OCI-LY1 (cell line): ENCODE results near the gene CDC23.

ENCODE experiments used
- H2AFZ ChIP-seq: fragments of 200-600 bp; sonication (generic), shearing (Covaris generic); 2 replicates; pipeline ENCODE4 v1.6.0; 2014; ENCODE audit warnings: antibody characterized with exemption, mild to moderate bottlenecking, low read length
- H3F3A ChIP-seq: fragments of 200-600 bp; sonication (generic), shearing (Covaris generic); 2 replicates; pipeline ENCODE4 v1.6.0; 2014; ENCODE audit warnings: mild to moderate bottlenecking, antibody characterized with exemption, low read length, moderate library complexity; ENCODE audit not compliant: insufficient read depth
- H3K27ac ChIP-seq: fragments of 200-600 bp; sonication (generic); 2 replicates; pipeline ENCODE4 v1.5.1; 2014; ENCODE audit warnings: low read length, mixed run types, mild to moderate bottlenecking, low read depth; ENCODE audit not compliant: poor library complexity, severe bottlenecking
- H3K27me3 ChIP-seq: fragments of 200-600 bp; sonication (generic); 2 replicates; pipeline ENCODE4 v1.6.0; 2014; ENCODE audit warnings: antibody characterized with exemption, mild to moderate bottlenecking, low read length, moderate library complexity; ENCODE audit not compliant: insufficient read depth
- H3K36me3 ChIP-seq: fragments of 200-600 bp; sonication (generic); 2 replicates; pipeline ENCODE4 v1.6.1; 2014; ENCODE audit warnings: mild to moderate bottlenecking, antibody characterized with exemption, low read length, moderate library complexity, mixed read lengths; ENCODE audit not compliant: insufficient read depth
- H3K4me1 ChIP-seq: fragments of 200-600 bp; sonication (generic); 2 replicates; pipeline ENCODE4 v1.5.1; 2014; ENCODE audit warnings: mild to moderate bottlenecking, low read length, moderate library complexity; ENCODE audit not compliant: insufficient read depth, severe bottlenecking
- H3K4me2 ChIP-seq: fragments of 200-600 bp; sonication (generic), shearing (Covaris generic); 2 replicates; pipeline ENCODE4 v1.6.1; 2014; ENCODE audit warnings: low read length
- H3K4me3 ChIP-seq: fragments of 200-600 bp; sonication (generic); 2 replicates; pipeline ENCODE4 v1.5.1; 2014; ENCODE audit warnings: low read length, low read depth, mild to moderate bottlenecking, mixed read lengths; ENCODE audit not compliant: poor library complexity, severe bottlenecking
- H3K79me2 ChIP-seq: fragments of 200-600 bp; shearing (Covaris generic); 2 replicates; pipeline ENCODE4 v1.6.1; 2016; ENCODE audit warnings: mixed run types, low read length, mixed read lengths; ENCODE audit not compliant: insufficient read depth
- H3K9ac ChIP-seq: fragments of 200-600 bp; sonication (generic), shearing (Covaris generic); 2 replicates; pipeline ENCODE4 v1.6.1; 2014; ENCODE audit warnings: mild to moderate bottlenecking, low read length, mixed read lengths
- H3K9me2 ChIP-seq: fragments of 200-600 bp; sonication (generic), shearing (Covaris generic); 2 replicates; pipeline ENCODE4 v1.6.1; 2014; ENCODE audit warnings: low read depth, mild to moderate bottlenecking, low read length, mixed read lengths
- H3K9me3 ChIP-seq: fragments of 200-600 bp; shearing (Covaris generic); 2 replicates; pipeline ENCODE4 v1.6.1; 2014; ENCODE audit warnings: low read length, mixed read lengths
- H4K20me1 ChIP-seq: fragments of 200-600 bp; sonication (generic), shearing (Covaris generic); 2 replicates; pipeline ENCODE4 v1.6.0; 2016; ENCODE audit warnings: mild to moderate bottlenecking, low read length; ENCODE audit not compliant: insufficient read depth
- CTCF ChIP-seq: fragments of 200-600 bp; sonication (generic), shearing (Covaris generic); IDR thresholded peaks from 2 replicates; pipeline ENCODE4 v1.5.1; 2017; ENCODE audit warnings: mild to moderate bottlenecking, antibody characterized with exemption, low read length, moderate library complexity, mixed read lengths
- EZH2 ChIP-seq: fragments of 200-600 bp; sonication (generic), shearing (Covaris generic); IDR thresholded peaks from 2 replicates; pipeline ENCODE4 v1.8.0; 2017; ENCODE audit warnings: borderline replicate concordance, mixed run types, mild to moderate bottlenecking, antibody characterized with exemption, low read length, moderate library complexity, mixed read lengths

The CDC23 gene

GRCh38 chr5:138163721-138164120, 49.4 kb downstream of the CDC23 start:
- Histone ChIP-seq H3K27me3 (no peaks in the 10 kb centered on the region), H3K4me2 (no peak overlapping the region), H4K20me1 (no peaks in the 10 kb centered on the region), H3K27ac (no peak overlapping the region), H2AFZ (no peak overlapping the region), H3K4me1 (no peaks in the 10 kb centered on the region), H3K9ac (no peak overlapping the region), H3F3A (no peaks in the 10 kb centered on the region), H3K79me2 (no peaks in the 10 kb centered on the region), H3K9me3 (no peaks in the 10 kb centered on the region), H3K36me3 (peaks cover 95% of the 10 kb centered on the region), H3K9me2 (no peaks in the 10 kb centered on the region), H3K4me3 (no peak overlapping the region)
- TF ChIP-seq EZH2 (no peak), CTCF (no peak)

- Histone ChIP-seq H3K79me2 (no peaks in the 10 kb centered on the region), H3K9me3 (no peaks in the 10 kb centered on the region), H3F3A (no peaks in the 10 kb centered on the region), H3K4me3 (no peak overlapping the region), H2AFZ (no peak overlapping the region), H3K9me2 (no peaks in the 10 kb centered on the region), H3K27ac (no peak overlapping the region), H3K4me1 (no peaks in the 10 kb centered on the region), H4K20me1 (no peaks in the 10 kb centered on the region), H3K27me3 (no peaks in the 10 kb centered on the region), H3K9ac (no peak overlapping the region), H3K4me2 (no peak overlapping the region), H3K36me3 (peaks cover 91% of the 10 kb centered on the region)
- TF ChIP-seq EZH2 (no peak), CTCF (no peak)
Measured at GRCh38 chr5:138160706-138161105, 52.4 kb downstream of the CDC23 start.

DNA sequence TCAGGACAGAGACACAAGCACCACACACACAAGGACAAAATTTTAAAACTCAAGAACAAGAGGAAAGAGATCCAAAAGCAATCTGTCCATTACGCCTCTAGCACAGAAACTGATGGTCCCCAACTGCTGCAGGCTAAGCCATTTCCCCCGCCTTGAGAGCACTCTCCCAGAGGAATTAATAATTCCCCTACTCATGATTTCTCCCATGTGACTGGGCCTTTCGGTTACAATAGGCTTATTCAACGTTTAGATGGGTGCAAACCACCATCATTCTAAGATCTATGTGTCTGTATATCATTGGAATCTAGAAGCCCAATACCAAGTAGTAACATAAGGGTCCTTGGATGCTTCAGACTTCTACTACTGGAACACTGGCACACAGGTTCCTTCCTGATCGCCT, 53.5 kb downstream of the CDC23 start:
- Histone ChIP-seq H4K20me1 (no peaks in the 10 kb centered on the region), H2AFZ (no peak overlapping the region), H3K27me3 (no peaks in the 10 kb centered on the region), H3F3A (no peaks in the 10 kb centered on the region), H3K27ac (no peak overlapping the region), H3K9ac (no peak overlapping the region), H3K4me2 (no peak overlapping the region), H3K36me3 (peaks cover 81% of the 10 kb centered on the region), H3K79me2 (no peaks in the 10 kb centered on the region), H3K9me3 (no peaks in the 10 kb centered on the region), H3K4me3 (no peak overlapping the region), H3K4me1 (no peaks in the 10 kb centered on the region), H3K9me2 (no peaks in the 10 kb centered on the region)
- TF ChIP-seq CTCF (no peak), EZH2 (no peak)
